HG02642 (cell line): ENCODE results near the gene MME.

Source experiments
- ATAC-seq: cut with Tn5 transposase; IDR thresholded peaks from one replicate; pipeline ENCODE4 v1.9.1; 2021; ENCODE audit warnings: mild to moderate bottlenecking; ENCODE audit not compliant: unreplicated experiment, poor library complexity

The MME gene

DNA sequence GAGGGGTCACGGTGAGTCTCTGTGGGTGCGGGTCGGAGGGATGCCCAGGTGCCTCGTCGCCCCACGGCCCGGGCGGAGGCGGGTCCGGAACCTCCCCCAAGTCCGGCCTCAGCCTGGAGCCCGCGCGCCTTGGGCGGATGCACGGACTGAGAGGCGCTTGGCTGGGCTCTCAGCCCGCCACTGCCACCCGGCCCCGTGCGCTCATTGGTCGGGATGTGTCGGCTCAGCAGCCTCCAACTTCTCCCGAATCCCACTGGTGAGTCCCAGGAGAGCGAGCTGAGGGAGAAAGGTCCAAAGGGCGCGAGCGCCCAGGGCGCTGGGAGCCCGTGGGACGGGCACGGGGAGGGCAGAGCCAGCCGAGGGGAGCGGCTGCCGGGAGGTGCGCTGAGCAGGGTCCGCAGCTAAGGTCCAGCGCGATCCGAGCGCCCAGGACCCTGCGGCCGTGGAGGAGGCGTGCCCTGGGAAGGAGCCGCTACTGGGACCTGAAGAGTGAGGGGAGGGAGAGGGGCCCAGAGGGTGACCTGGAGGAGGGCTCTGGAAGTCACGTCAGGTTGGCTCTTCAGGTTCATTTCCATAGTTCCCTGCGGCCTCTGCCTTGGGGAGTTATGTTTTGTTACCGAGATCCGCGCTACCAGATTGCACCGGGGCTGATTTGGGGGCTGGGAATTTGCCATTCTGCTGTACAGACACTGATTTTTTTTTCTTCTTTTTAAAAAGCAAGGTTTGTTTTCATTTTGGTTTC, at the start of gene MME:
MME (plus strand) TSS at position 574 of the 742 bp plus-strand sequence. CDS start 3,849 bp downstream, outside the sequence.
- no peak for ATAC-seq

- no peak for ATAC-seq
These were observed 48.9 kb upstream of the MME start for GRCh38 chr3:155031186-155031585.

- no peak for ATAC-seq
These were observed 47.2 kb upstream of the MME start for GRCh38 chr3:155032918-155033317.

DNA sequence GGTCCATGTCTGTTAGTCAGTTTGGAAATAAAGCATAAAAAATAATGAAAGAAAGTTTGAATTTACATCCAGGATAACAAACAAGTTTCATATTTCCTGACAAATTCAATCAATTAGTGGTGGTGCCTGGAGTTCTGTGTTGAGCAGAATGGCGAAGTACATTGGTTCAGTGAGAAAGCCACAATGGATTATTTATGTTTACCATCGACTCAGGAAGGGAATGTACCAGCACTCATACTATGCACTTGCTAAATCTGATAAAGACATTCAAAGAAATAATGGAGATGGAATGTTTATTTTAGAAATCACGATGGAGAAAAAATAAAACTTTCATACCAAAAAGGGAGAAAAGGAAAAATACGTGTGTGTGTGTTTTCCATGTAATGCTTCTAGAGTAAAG, 45.3 kb upstream of the MME start:
- no peak for ATAC-seq

- ATAC-seq: no peak
These were observed 44.6 kb upstream of the MME start for GRCh38 chr3:155035553-155035952.

- ATAC-seq: no peak
These were observed 42.5 kb upstream of the MME start for GRCh38 chr3:155037508-155038202.

GRCh38 chr3:155038203-155038554, 41.9 kb upstream of the MME start:
- ATAC-seq: no peak

- no peak for ATAC-seq
These were observed 33.2 kb upstream of the MME start for GRCh38 chr3:155046935-155047334.

GRCh38 chr3:155047672-155048071, 32.4 kb upstream of the MME start:
- no peak for ATAC-seq

DNA sequence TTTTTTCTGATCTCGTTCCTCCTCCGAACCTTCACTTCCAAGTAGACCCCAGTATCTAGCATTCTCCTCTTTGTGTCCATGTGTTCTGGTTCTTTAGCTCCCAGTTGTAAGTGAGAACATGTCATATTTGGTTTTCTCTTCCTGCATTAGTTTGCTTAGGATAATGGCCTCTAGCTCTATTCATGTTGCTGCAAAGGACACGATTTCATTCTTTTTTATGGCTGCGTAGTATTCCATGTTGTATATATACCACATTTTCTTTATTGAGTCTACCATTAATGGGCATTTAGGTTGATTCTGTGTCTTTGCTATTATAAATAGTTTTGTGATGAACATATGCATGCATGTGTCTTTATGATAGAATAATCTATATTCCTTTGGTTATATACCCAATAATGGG, 30.2 kb upstream of the MME start:
- no peak for ATAC-seq

GRCh38 chr3:155052470-155052869, 27.6 kb upstream of the MME start:
- no peak for ATAC-seq

GRCh38 chr3:155053756-155054155, 26.4 kb upstream of the MME start:
- no peak for ATAC-seq

DNA sequence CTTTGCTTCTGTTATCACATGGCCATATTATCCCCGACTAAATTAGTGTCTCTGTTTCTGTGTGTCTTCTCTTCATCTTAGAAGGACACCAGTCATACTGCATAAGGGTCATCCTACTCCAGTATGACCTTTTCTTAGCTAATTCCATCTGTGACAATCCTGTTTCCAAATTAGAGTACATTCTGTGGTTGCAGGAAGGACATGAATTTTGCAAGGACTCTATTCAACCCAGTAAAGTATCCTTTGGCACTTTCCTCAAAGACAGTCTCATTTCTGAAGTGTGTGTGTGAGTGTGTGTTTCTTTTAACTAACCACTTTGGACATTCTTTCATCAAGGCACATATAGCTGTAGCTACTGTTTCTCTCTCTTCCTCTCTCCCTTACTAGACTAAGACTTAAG, 15.2 kb upstream of the MME start:
- no peak for ATAC-seq

- no peak for ATAC-seq
These were observed 14.6 kb upstream of the MME start for GRCh38 chr3:155065537-155065936.

DNA sequence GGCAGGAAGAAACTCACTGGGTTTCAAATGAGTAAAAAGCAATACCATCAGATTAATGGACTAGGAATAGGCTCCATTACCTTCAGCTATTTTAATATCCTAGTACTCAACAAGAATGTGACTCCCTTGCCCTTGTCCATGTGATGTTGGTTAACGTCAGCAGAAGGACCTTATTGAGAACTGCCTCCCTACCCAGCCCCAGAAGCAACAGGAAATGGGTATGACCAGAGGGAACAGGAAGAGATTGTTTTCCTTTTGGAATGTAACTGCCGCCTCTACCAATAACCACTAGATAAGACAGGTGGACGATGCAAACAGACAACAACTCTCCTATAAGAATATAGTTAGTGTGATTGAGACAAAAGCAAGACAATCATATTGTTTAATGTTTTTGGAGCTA, 10.4 kb upstream of the MME start:
- no peak for ATAC-seq

- no peak for ATAC-seq
These were observed 9.8 kb upstream of the MME start for GRCh38 chr3:155070316-155070715.

DNA sequence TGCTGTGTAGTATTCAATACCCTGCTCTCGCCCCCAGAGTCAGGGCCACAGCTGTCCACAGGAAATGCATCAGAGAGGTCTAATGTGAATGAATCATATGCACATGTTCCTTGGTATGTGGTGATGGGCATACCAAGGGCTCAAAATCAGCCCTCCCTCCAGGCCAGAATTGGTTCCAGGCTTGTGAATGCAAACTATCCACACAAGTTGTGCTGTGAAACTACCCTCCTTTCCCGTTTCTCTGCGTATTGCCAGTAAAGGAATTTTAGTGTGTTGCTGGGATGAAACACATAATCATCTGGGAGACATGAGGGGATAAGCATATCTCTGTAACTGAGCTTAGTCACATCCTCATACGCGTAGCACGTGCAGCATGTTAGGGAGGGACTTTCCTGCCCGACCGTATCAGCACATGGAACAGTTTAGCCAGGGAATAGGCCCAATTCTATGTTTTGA, 9.2 kb upstream of the MME start:
- no peak for ATAC-seq

- ATAC-seq: no peak
These were observed 4.9 kb upstream of the MME start for GRCh38 chr3:155075200-155075599.

DNA sequence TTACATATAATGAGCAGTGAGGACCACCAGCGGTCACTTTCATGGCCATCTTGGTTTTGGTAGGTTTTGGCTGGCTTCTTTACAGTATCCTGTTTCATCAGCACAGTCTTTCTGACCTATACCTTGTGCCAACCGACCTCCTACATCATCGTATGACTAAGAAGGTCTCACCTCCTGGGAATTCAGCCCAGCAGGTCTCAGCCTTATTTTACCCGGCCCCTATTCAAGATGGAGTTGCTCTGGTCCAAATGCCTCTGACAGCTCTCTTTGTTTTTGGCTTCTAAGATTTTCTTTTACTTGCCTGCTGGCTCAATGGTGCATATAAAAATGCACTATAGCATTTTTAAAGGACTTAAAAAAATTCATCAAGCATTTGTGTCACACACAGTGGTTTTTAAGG, 3.2 kb upstream of the MME start:
- ATAC-seq: no peak

- no peak for ATAC-seq
These were observed 1.2 kb upstream of the MME start for GRCh38 chr3:155078711-155079467.

- ATAC-seq: no peak
These were observed 712 bp upstream of the MME start for GRCh38 chr3:155079468-155079745.
